ENCODE results near the gene SPCS2. TPM values are rescaled to one million over a fixed set of nuclear protein-coding genes. Genes with fewer than 3 reads are reported as not detected.

SPCS2 gene
- total and polyA plus RNA-seq, 10 donors: 33.4 to 136 (median 115) TPM

DNA sequence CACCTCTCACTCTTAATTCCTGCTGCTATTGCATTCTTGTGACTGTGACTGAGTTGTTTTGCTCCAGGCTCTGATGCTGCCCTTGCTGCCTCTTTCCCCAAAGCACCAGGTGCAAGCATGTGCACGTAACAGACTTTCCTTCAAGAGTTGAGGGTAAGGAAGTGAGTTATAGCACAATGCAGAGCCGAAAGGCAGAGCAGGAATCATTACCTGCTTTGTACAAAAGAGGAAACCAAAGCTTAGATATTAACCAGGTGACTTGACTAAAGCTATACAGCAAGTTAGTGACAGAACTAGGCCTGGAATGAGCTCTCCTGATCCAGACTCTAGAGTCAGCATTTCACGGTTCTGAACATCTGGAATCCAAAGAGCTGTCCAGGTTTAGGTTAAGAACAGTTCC lies 73.2 kb downstream of the SPCS2 start:
- TF ChIP-seq POLR2AphosphoS5 (IDR thresholded peaks at IDR 0.05) (no peak), POLR2A (IDR thresholded peaks at IDR 0.05) (no peak)
- TF ChIP-seq, protein P1, sequence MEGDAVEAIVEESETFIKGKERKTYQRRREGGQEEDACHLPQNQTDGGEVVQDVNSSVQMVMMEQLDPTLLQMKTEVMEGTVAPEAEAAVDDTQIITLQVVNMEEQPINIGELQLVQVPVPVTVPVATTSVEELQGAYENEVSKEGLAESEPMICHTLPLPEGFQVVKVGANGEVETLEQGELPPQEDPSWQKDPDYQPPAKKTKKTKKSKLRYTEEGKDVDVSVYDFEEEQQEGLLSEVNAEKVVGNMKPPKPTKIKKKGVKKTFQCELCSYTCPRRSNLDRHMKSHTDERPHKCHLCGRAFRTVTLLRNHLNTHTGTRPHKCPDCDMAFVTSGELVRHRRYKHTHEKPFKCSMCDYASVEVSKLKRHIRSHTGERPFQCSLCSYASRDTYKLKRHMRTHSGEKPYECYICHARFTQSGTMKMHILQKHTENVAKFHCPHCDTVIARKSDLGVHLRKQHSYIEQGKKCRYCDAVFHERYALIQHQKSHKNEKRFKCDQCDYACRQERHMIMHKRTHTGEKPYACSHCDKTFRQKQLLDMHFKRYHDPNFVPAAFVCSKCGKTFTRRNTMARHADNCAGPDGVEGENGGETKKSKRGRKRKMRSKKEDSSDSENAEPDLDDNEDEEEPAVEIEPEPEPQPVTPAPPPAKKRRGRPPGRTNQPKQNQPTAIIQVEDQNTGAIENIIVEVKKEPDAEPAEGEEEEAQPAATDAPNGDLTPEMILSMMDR (IDR thresholded peaks at IDR 0.05 in 8 of 11, conservative IDR thresholded peaks at IDR 0.05 in 3 of 11): no peak
- WGBS, 5 donors: 77 to 93% (median 90%) methylated on average over 3 of the region's 3 CpGs
- Histone ChIP-seq H3K9me3 (peaks cover 0 to 18% (median 4%) of the 10 kb centered on the region in 8 donors), H3K27me3 (replicated peaks in 1 of 7) (no peaks in the 10 kb centered on the region), H3K36me3 (no peaks in the 10 kb centered on the region), H3K27ac (no peak overlapping the region), H3K4me3 (no peak overlapping the region), H3K4me1 (peaks cover 0 to 9% (median 1%) of the 10 kb centered on the region in 6 donors)
- intact Hi-C loops (cut with DNase I; ENCODE audit: low total_unique reads): loop anchor here (5.0 to 10.0 kb wide), 2 partner anchors 113 to 230 kb away; no protein-coding TSS in a partner anchor
- no peak for DNase-seq

DNA sequence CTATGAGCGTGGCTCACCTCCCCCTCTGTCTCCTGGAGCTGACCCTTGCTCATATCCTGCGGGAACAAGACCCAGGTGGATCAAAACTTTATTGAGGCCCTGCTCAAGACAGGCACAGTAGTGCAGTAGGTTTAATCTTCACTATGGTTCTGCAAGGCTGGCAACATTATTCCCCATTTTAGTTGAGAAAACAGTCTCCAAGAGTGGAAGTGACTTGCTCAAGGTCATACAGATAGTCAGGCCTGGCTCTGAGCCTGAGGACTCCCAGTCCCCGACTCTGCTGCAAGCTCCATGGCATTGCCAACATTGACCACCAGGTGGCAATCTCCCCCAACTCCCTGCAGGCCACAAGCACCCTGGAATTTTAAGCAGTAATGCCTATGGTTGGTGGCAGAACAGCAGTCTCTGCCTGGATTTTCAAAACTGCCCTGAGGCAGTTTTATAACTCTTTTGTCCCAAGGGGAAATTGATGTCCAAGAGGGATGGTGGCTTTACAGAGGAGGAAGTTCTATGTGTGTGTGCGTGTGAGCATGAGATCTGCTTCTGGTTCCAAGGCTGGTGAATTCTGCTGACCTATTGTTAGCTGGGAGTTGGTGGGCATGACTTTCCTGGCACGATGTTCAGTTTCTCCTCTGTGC lies 73.8 kb downstream of the SPCS2 start:
- 55 to 73% (median 62%) methylated on average over 3 to 5 of the region's 5 CpGs for WGBS, 5 donors
- Histone ChIP-seq H3K4me3 (no peak overlapping the region), H3K9me3 (peaks cover 0 to 18% (median 4%) of the 10 kb centered on the region in 8 donors), H3K27me3 (replicated peaks in 1 of 7) (no peaks in the 10 kb centered on the region), H3K27ac (no peak overlapping the region), H3K4me1 (peaks cover 0 to 9% (median 1%) of the 10 kb centered on the region in 6 donors), H3K36me3 (no peaks in the 10 kb centered on the region)
- intact Hi-C loops (cut with DNase I; ENCODE audit: low total_unique reads): loop anchor here (5.0 to 10.0 kb wide), 2 partner anchors 112 to 229 kb away; no protein-coding TSS in a partner anchor
- TF ChIP-seq POLR2AphosphoS5 (IDR thresholded peaks at IDR 0.05) (no peak), POLR2A (IDR thresholded peaks at IDR 0.05) (no peak)
- TF ChIP-seq, protein P1 (IDR thresholded peaks at IDR 0.05 in 8 of 11, conservative IDR thresholded peaks at IDR 0.05 in 3 of 11): peak; percentile 86 to 99 (median 98)
- DNase-seq: peak; percentile 89

DNA sequence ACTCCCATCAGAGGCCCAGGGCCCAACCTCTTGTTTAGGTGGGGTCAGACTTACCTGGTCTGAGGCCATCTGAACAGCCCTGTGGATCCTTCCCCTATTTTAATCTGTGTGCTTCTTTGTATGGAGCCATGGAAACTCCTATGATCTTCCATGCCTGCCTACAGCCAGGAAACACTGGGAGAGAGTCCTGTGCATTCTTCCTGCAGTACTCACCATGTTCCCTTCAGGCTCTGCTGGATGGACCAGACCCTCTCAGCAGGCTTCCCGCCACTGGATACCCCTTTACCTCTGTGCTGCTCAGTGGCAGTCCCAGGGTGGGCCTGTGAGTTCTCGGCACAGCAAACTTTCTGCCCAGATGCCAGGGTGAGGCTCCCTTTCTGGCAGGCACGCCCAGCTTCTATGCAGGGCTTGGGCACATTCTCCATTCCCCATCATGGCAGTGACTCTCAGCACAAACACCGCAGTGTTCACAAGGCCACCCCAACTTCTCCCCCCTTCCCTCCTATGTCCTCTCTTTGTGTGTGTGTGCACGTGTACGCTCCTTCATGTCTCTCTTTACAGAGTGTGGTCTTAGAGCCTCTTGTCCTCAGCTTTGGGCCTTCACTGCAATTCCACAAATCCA lies 74.5 kb downstream of the SPCS2 start:
- Histone ChIP-seq H3K4me1 (peaks cover 0 to 9% (median 1%) of the 10 kb centered on the region in 6 donors), H3K4me3 (no peak overlapping the region), H3K27me3 (replicated peaks in 1 of 7) (no peaks in the 10 kb centered on the region), H3K9me3 (peaks cover 0 to 14% (median 4%) of the 10 kb centered on the region in 8 donors), H3K27ac (no peak overlapping the region), H3K36me3 (no peaks in the 10 kb centered on the region)
- 95 to 99% (median 96%) methylated on average over 6 of the region's 6 CpGs for WGBS, 5 donors
- TF ChIP-seq POLR2A (IDR thresholded peaks at IDR 0.05) (no peak), POLR2AphosphoS5 (IDR thresholded peaks at IDR 0.05) (no peak)
- TF ChIP-seq, protein P1 (IDR thresholded peaks at IDR 0.05 in 8 of 11, conservative IDR thresholded peaks at IDR 0.05 in 3 of 11): no peak
- intact Hi-C loops (cut with DNase I; ENCODE audit: low total_unique reads): loop anchor here (5.0 to 10.0 kb wide), 2 partner anchors 111 to 229 kb away; no protein-coding TSS in a partner anchor
- no peak for DNase-seq

DNA sequence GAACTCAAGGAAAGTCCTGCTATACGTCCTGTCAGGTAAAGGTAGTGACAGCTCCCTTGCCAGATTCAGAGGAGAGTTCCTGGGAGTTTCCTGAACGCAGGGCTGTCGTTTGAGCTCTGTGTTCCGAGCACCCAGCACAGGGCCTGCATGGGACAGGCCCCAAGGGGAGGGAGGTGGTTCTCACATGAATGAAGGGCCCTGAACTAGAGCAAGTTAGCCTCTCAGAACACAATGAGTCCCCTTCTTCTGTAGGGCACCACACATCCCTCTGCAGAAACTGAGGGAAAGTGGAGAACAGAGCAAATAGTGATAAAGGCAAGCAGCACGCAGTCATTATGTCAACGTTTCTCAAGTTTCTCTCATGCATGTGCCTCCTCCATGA lies 75.0 kb downstream of the SPCS2 start:
- Histone ChIP-seq H3K9me3 (peaks cover 0 to 10% (median 1%) of the 10 kb centered on the region in 8 donors), H3K4me1 (peaks cover 0 to 9% (median 1%) of the 10 kb centered on the region in 6 donors), H3K27me3 (replicated peaks in 1 of 7) (no peaks in the 10 kb centered on the region), H3K4me3 (no peak overlapping the region), H3K36me3 (no peaks in the 10 kb centered on the region), H3K27ac (no peak overlapping the region)
- TF ChIP-seq, protein P1 (IDR thresholded peaks at IDR 0.05 in 8 of 11, conservative IDR thresholded peaks at IDR 0.05 in 3 of 11): no peak
- TF ChIP-seq POLR2A (IDR thresholded peaks at IDR 0.05): no peak
- no peak for TF ChIP-seq POLR2AphosphoS5 (IDR thresholded peaks at IDR 0.05)
- no peak for DNase-seq
- intact Hi-C loops (cut with DNase I; ENCODE audit: low total_unique reads): loop anchor here (5.0 to 10.0 kb wide), 2 partner anchors 111 to 228 kb away; no protein-coding TSS in a partner anchor
- WGBS, 5 donors: 75 to 96% (median 95%) methylated on average over 6 of the region's 6 CpGs
